GM20431 (cell line): ENCODE results near the gene MBD6.

Source experiments
- in situ Hi-C: fragments of 300-500 bp; cut with MseI, MboI; formaldehyde crosslinking; loops from one replicate; pipeline ENCODE4 v1.15.0; 2020; ENCODE audit warnings: low sequenced_read_pairs; ENCODE audit not compliant: unreplicated experiment

Gene MBD6

GRCh38 chr12:57522011-57522886, at the start of gene MBD6:
TSS of gene MBD6 (plus strand) at chr12:57522824. CDS start at chr12:57524304, 1,480 bp downstream.
- in situ Hi-C loops: no loop called here

- in situ Hi-C loops: no loop called here
Observed at GRCh38 chr12:57473392-57473791, 49.2 kb upstream of the MBD6 start.

- in situ Hi-C loops: no loop called here
Observed at GRCh38 chr12:57473886-57474285, 48.7 kb upstream of the MBD6 start.

GRCh38 chr12:57474430-57474829, 48.2 kb upstream of the MBD6 start:
- in situ Hi-C loops: no loop called here

GRCh38 chr12:57474862-57475261, 47.8 kb upstream of the MBD6 start:
- in situ Hi-C loops: no loop called here

- in situ Hi-C loops: no loop called here
Observed at GRCh38 chr12:57475271-57476161, 47.1 kb upstream of the MBD6 start.

- in situ Hi-C loops: no loop called here
Observed at GRCh38 chr12:57476162-57476992, 46.2 kb upstream of the MBD6 start.

GRCh38 chr12:57476993-57477709, 45.5 kb upstream of the MBD6 start:
- in situ Hi-C loops: no loop called here

- in situ Hi-C loops: no loop called here
Observed at GRCh38 chr12:57477710-57478681, 44.6 kb upstream of the MBD6 start.

- in situ Hi-C loops: no loop called here
Observed at GRCh38 chr12:57479043-57479375, 43.6 kb upstream of the MBD6 start.

- in situ Hi-C loops: no loop called here
Observed at GRCh38 chr12:57479376-57480115, 43.1 kb upstream of the MBD6 start, which contains the start of gene ARHGAP9. TSS of gene ARHGAP9 (minus strand) at chr12:57479866. CDS start at chr12:57479406, 460 bp downstream.

- in situ Hi-C loops: no loop called here
Observed at GRCh38 chr12:57481671-57482070, 41.0 kb upstream of the MBD6 start.

GRCh38 chr12:57483466-57483865, 39.2 kb upstream of the MBD6 start:
- in situ Hi-C loops: no loop called here

- in situ Hi-C loops: no loop called here
Observed at GRCh38 chr12:57485695-57486094, 36.9 kb upstream of the MBD6 start.

- in situ Hi-C loops: no loop called here
Observed at GRCh38 chr12:57487055-57487596, 35.5 kb upstream of the MBD6 start.

GRCh38 chr12:57487597-57488401, 34.8 kb upstream of the MBD6 start, which contains the start of gene MARS1:
TSS of gene MARS1 (plus strand) at chr12:57488068. CDS start at chr12:57488091, 23 bp downstream.
- in situ Hi-C loops: no loop called here
